ENCODE results near the gene OR1E2. TPM values are rescaled to one million over a fixed set of nuclear protein-coding genes. Genes with fewer than 3 reads are reported as not detected.

Gene OR1E2
- total RNA-seq, 1 experiment from 2014 or later: not detected

- Histone ChIP-seq H3K9ac (ENCODE audit: low read length) (no peak overlapping the region), H3K4me3 (ENCODE audit: low read length) (no peak overlapping the region), H3K27ac (ENCODE audit: low read length) (no peak overlapping the region), H3K27me3 (ENCODE audit: low read length) (0 out of 2 replicates have a peak, but pooled peaks cover 2% of the 10 kb centered on the region), H3K4me1 (ENCODE audit: insufficient read depth, low read length) (no peaks in the 10 kb centered on the region), H3K79me2 (ENCODE audit: low read length) (no peaks in the 10 kb centered on the region), H2AFZ (ENCODE audit: low read length) (no peak overlapping the region), H4K20me1 (ENCODE audit: low read length) (no peaks in the 10 kb centered on the region), H3K4me2 (ENCODE audit: low read length) (no peak overlapping the region), H3K9me3 (ENCODE audit: low read length) (no peaks in the 10 kb centered on the region), H3K36me3 (ENCODE audit: low read depth, low read length) (no peaks in the 10 kb centered on the region), H3K9me2 (replicated peaks; ENCODE audit: low read length) (no peaks in the 10 kb centered on the region), H3F3A (ENCODE audit: low read length, unreplicated experiment) (no peaks in the 10 kb centered on the region)
- ChIA-PET CTCF (no interaction called here), POLR2A (ENCODE audit: unreplicated experiment) (no interaction called here)
- DNase-seq (no peak), ATAC-seq (no peak)
- no TSS peak for BruUV-seq (replicated peaks)
- TF ChIP-seq EZH2 (IDR thresholded peaks at IDR 0.05; ENCODE audit: low read length, unreplicated experiment) (no peak), EZH2phosphoT487 (IDR thresholded peaks at IDR 0.05; ENCODE audit: borderline replicate concordance, low read length) (no peak), CTCF (conservative IDR thresholded peaks at IDR 0.05; ENCODE audit: low read depth, low read length) (no peak)
- intact Hi-C loops (cut with micrococcal nuclease): no loop called here
Measured at GRCh38 chr17:3448059-3448665, 14.5 kb upstream of the OR1E2 start.

GRCh38 chr17:3447625-3448024, 14.0 kb upstream of the OR1E2 start:
- Histone ChIP-seq H3K27me3 (ENCODE audit: low read length) (no peaks in the 10 kb centered on the region), H3K9me3 (ENCODE audit: low read length) (no peaks in the 10 kb centered on the region), H3K27ac (ENCODE audit: low read length) (no peak overlapping the region), H3K79me2 (ENCODE audit: low read length) (no peaks in the 10 kb centered on the region), H2AFZ (ENCODE audit: low read length) (no peak overlapping the region), H3K9ac (ENCODE audit: low read length) (no peak overlapping the region), H4K20me1 (ENCODE audit: low read length) (no peaks in the 10 kb centered on the region), H3K4me2 (ENCODE audit: low read length) (no peak overlapping the region), H3K36me3 (ENCODE audit: low read depth, low read length) (no peaks in the 10 kb centered on the region), H3K4me3 (ENCODE audit: low read length) (no peak overlapping the region), H3K4me1 (ENCODE audit: insufficient read depth, low read length) (no peaks in the 10 kb centered on the region), H3K9me2 (replicated peaks; ENCODE audit: low read length) (no peaks in the 10 kb centered on the region), H3F3A (ENCODE audit: low read length, unreplicated experiment) (no peaks in the 10 kb centered on the region)
- TF ChIP-seq EZH2 (IDR thresholded peaks at IDR 0.05; ENCODE audit: low read length, unreplicated experiment): no peak
- peak; percentile 47 for TF ChIP-seq CTCF (conservative IDR thresholded peaks at IDR 0.05; ENCODE audit: low read depth, low read length)
- POLR2A ChIA-PET (ENCODE audit: unreplicated experiment): no interaction called here
- CTCF ChIA-PET: no interaction called here
- peak; percentile 31; the same call in 1 of the 2 replicates for ATAC-seq
- intact Hi-C loops (cut with micrococcal nuclease): no loop called here
- no TSS peak for BruUV-seq (replicated peaks)
- peak; percentile 17 for DNase-seq

- no TSS peak for BruUV-seq (replicated peaks)
- H3K27me3 ChIP-seq (ENCODE audit: low read length): peaks cover 22% of the 10 kb centered on the region
- no peak for ATAC-seq
Measured at GRCh38 chr17:3440451-3440850, 6.8 kb upstream of the OR1E2 start.

More at GRCh38 chr17:3440451-3440850, 6.8 kb upstream of the OR1E2 start:
- Histone ChIP-seq H3F3A (ENCODE audit: low read length, unreplicated experiment) (no peaks in the 10 kb centered on the region), H3K36me3 (ENCODE audit: low read depth, low read length) (no peaks in the 10 kb centered on the region), H3K4me1 (ENCODE audit: insufficient read depth, low read length) (no peaks in the 10 kb centered on the region), H3K4me2 (ENCODE audit: low read length) (no peak overlapping the region), H3K9ac (ENCODE audit: low read length) (no peak overlapping the region), H2AFZ (ENCODE audit: low read length) (no peak overlapping the region), H3K27ac (ENCODE audit: low read length) (no peak overlapping the region), H3K4me3 (ENCODE audit: low read length) (no peak overlapping the region), H3K9me3 (ENCODE audit: low read length) (no peaks in the 10 kb centered on the region), H3K79me2 (ENCODE audit: low read length) (no peaks in the 10 kb centered on the region), H4K20me1 (ENCODE audit: low read length) (no peaks in the 10 kb centered on the region), H3K9me2 (replicated peaks; ENCODE audit: low read length) (no peaks in the 10 kb centered on the region)
- CTCF ChIA-PET: no interaction called here
- POLR2A ChIA-PET (ENCODE audit: unreplicated experiment): no interaction called here
- TF ChIP-seq EZH2 (IDR thresholded peaks at IDR 0.05; ENCODE audit: low read length, unreplicated experiment) (no peak), EZH2phosphoT487 (IDR thresholded peaks at IDR 0.05; ENCODE audit: borderline replicate concordance, low read length) (no peak), CTCF (conservative IDR thresholded peaks at IDR 0.05; ENCODE audit: low read depth, low read length) (no peak)
- no peak for DNase-seq
- intact Hi-C loops (cut with micrococcal nuclease): no loop called here
